ENCODE measurements around the gene EHD4.

Gene EHD4

GRCh38 chr15:41936649-41937567 is 35.4 kb downstream of the EHD4 start:
- peak; percentile 55 for DNase-seq (ENCODE audit: low read depth)

GRCh38 chr15:41936155-41936554 is 36.2 kb downstream of the EHD4 start:
- DNase-seq (ENCODE audit: low read depth): no peak

GRCh38 chr15:41935566-41936020 is 36.8 kb downstream of the EHD4 start:
- DNase-seq (ENCODE audit: low read depth): no peak

- peak; percentile 49 for DNase-seq (ENCODE audit: low read depth)
Observed at GRCh38 chr15:41934843-41935242, 37.5 kb downstream of the EHD4 start.

GRCh38 chr15:41933771-41934170 is 38.6 kb downstream of the EHD4 start:
- DNase-seq (ENCODE audit: low read depth): no peak

- no peak for DNase-seq (ENCODE audit: low read depth)
Observed at GRCh38 chr15:41933326-41933725, 39.0 kb downstream of the EHD4 start.

GRCh38 chr15:41932511-41933289 is 39.7 kb downstream of the EHD4 start:
- no peak for DNase-seq (ENCODE audit: low read depth)

GRCh38 chr15:41932101-41932500 is 40.3 kb downstream of the EHD4 start:
- DNase-seq (ENCODE audit: low read depth): no peak

GRCh38 chr15:41930867-41931222 is 41.5 kb downstream of the EHD4 start:
- DNase-seq (ENCODE audit: low read depth): no peak

GRCh38 chr15:41930221-41930866 is 42.0 kb downstream of the EHD4 start:
- DNase-seq (ENCODE audit: low read depth): no peak

- no peak for DNase-seq (ENCODE audit: low read depth)
Observed at GRCh38 chr15:41928637-41929620, 43.4 kb downstream of the EHD4 start.

- DNase-seq (ENCODE audit: low read depth): no peak
Observed at GRCh38 chr15:41928100-41928499, 44.3 kb downstream of the EHD4 start.

- DNase-seq (ENCODE audit: low read depth): no peak
Observed at GRCh38 chr15:41927536-41927935, 44.8 kb downstream of the EHD4 start.

- DNase-seq (ENCODE audit: low read depth): no peak
Observed at GRCh38 chr15:41926185-41927056, 45.9 kb downstream of the EHD4 start.

- no peak for DNase-seq (ENCODE audit: low read depth)
Observed at GRCh38 chr15:41925086-41925608, 47.2 kb downstream of the EHD4 start.

GRCh38 chr15:41923401-41923997 is 48.9 kb downstream of the EHD4 start:
- no peak for DNase-seq (ENCODE audit: low read depth)

- DNase-seq (ENCODE audit: low read depth): no peak
Observed at GRCh38 chr15:41922353-41922752, 50.0 kb downstream of the EHD4 start.

- no peak for DNase-seq (ENCODE audit: low read depth)
Observed at GRCh38 chr15:41921639-41922038, 50.7 kb downstream of the EHD4 start.

GRCh38 chr15:41921167-41921566 is 51.2 kb downstream of the EHD4 start:
- DNase-seq (ENCODE audit: low read depth): no peak
